ENCODE measurements around the gene P3R3URF.

P3R3URF gene

GRCh38 chr1:46193984-46194570 lies 17.8 kb upstream of the P3R3URF start:
- DNase-seq, result no peak

GRCh38 chr1:46193285-46193684 lies 17.0 kb upstream of the P3R3URF start:
- DNase-seq, result no peak

- no peak for DNase-seq
Observed at GRCh38 chr1:46192171-46192570, 15.9 kb upstream of the P3R3URF start.

- DNase-seq, result no peak
Observed at GRCh38 chr1:46191033-46191701, 14.9 kb upstream of the P3R3URF start.

- DNase-seq, result no peak
Observed at GRCh38 chr1:46190539-46190938, 14.3 kb upstream of the P3R3URF start.

- DNase-seq, result no peak
Observed at GRCh38 chr1:46188295-46189030, 12.2 kb upstream of the P3R3URF start.

- DNase-seq, result no peak
Observed at GRCh38 chr1:46187106-46187869, 11.0 kb upstream of the P3R3URF start.

- DNase-seq, result no peak
Observed at GRCh38 chr1:46186076-46186475, 9.8 kb upstream of the P3R3URF start.

GRCh38 chr1:46184920-46185658 lies 8.8 kb upstream of the P3R3URF start:
- DNase-seq, result peak; percentile 77 to 78

- no peak for DNase-seq
Observed at GRCh38 chr1:46183926-46184557, 7.8 kb upstream of the P3R3URF start.

- no peak for DNase-seq
Observed at GRCh38 chr1:46183079-46183847, 7.0 kb upstream of the P3R3URF start.

GRCh38 chr1:46181343-46182260 lies 5.3 kb upstream of the P3R3URF start:
- DNase-seq, result no peak

- no peak for DNase-seq
Observed at GRCh38 chr1:46180082-46180616, 3.9 kb upstream of the P3R3URF start.

GRCh38 chr1:46179138-46180081 lies 3.1 kb upstream of the P3R3URF start:
- DNase-seq, result peak; percentile 66 to 71

- DNase-seq, result no peak
Observed at GRCh38 chr1:46175243-46175642, 1.0 kb downstream of the P3R3URF start.

- no peak for DNase-seq
Observed at GRCh38 chr1:46174448-46175231, 1.6 kb downstream of the P3R3URF start, which contains the start of gene TSPAN1. TSPAN1 (plus strand) TSS chr1:46175087; CDS start chr1:46181108, 6,021 bp downstream.

- DNase-seq, result no peak
Observed at GRCh38 chr1:46173361-46173856, 2.9 kb downstream of the P3R3URF start.

- no peak for DNase-seq
Observed at GRCh38 chr1:46172321-46172720, 4.0 kb downstream of the P3R3URF start.
